GM06990 (cell line): ENCODE measurements around the gene RANGAP1.

Experiments used
- DNase-seq: peaks from one replicate; pipeline ENCODE4 v3.0.0-alpha.2; 2011; ENCODE audit not compliant: insufficient read length; ENCODE audit errors: extremely low read depth
- H3K27me3 ChIP-seq: replicated peaks from 2 replicates; pipeline ENCODE4 v1.6.0; 2011; ENCODE audit warnings: low read length; ENCODE audit not compliant: control insufficient read depth, insufficient read depth
- H3K36me3 ChIP-seq: 2 replicates; pipeline ENCODE4 v1.5.1; 2011; ENCODE audit warnings: low read length; ENCODE audit not compliant: control insufficient read depth, insufficient read depth
- H3K4me3 ChIP-seq: replicated peaks from 2 replicates; pipeline ENCODE4 v1.5.1; 2011; ENCODE audit warnings: low read depth, mild to moderate bottlenecking, control low read depth, low read length
- CTCF ChIP-seq: IDR thresholded peaks from 2 replicates; pipeline ENCODE4 v1.5.1; 2011; ENCODE audit warnings: low read length, control low read depth, mild to moderate bottlenecking, inconsistent platforms; ENCODE audit not compliant: insufficient read depth, poor library complexity, severe bottlenecking

Gene RANGAP1

GRCh38 chr22:41198027-41198580 is 87.9 kb downstream of the RANGAP1 start:
- TF ChIP-seq CTCF: peak; percentile 8
- no peak for DNase-seq
- Histone ChIP-seq H3K36me3 (no peaks in the 10 kb centered on the region), H3K27me3 (no peaks in the 10 kb centered on the region), H3K4me3 (peak overlapping the region; percentile 85)

- peak; percentile 8 for TF ChIP-seq CTCF
- peak; percentile 77 for DNase-seq
- no peaks in the 10 kb centered on the region for H3K36me3 ChIP-seq
- H3K27me3 ChIP-seq: no peaks in the 10 kb centered on the region
- peak overlapping the region; percentile 85 for H3K4me3 ChIP-seq
Observed at GRCh38 chr22:41197038-41197972, 88.7 kb downstream of the RANGAP1 start.
